NOMO-1 (cell line): ENCODE data around the gene SMYD3.

Experiments
- DNase-seq, 2 experiments: peaks; one replicate each; lab custom pipeline; 2025; ENCODE audit not compliant: unreplicated experiment in 2 of 2; lab: John Stamatoyannopoulos, UW

The SMYD3 gene

GRCh38 chr1:246220495-246221065 lies 286.5 kb downstream of the SMYD3 start:
- DNase-seq = no peak

- no peak for DNase-seq
These were observed 287.5 kb downstream of the SMYD3 start for GRCh38 chr1:246219508-246220030.

- no peak for DNase-seq
These were observed 288.4 kb downstream of the SMYD3 start for GRCh38 chr1:246218686-246219085.

- peak in 1 of 2 experiments; percentile 10 for DNase-seq
These were observed 290.2 kb downstream of the SMYD3 start for GRCh38 chr1:246216906-246217305.

GRCh38 chr1:246215510-246215903 lies 291.6 kb downstream of the SMYD3 start:
- DNase-seq = peak; percentile 31 to 56

GRCh38 chr1:246214708-246215509 lies 292.2 kb downstream of the SMYD3 start:
- DNase-seq = peak; percentile 75 to 99

- DNase-seq = no peak
These were observed 293.1 kb downstream of the SMYD3 start for GRCh38 chr1:246213947-246214346.

- DNase-seq = no peak
These were observed 293.6 kb downstream of the SMYD3 start for GRCh38 chr1:246213502-246213901.

- no peak for DNase-seq
These were observed 294.0 kb downstream of the SMYD3 start for GRCh38 chr1:246213036-246213435.

- DNase-seq = no peak
These were observed 295.1 kb downstream of the SMYD3 start for GRCh38 chr1:246212013-246212412.

- DNase-seq = peak in 1 of 2 experiments; percentile 10
These were observed 296.3 kb downstream of the SMYD3 start for GRCh38 chr1:246210756-246211155.

GRCh38 chr1:246208105-246208504 lies 299.0 kb downstream of the SMYD3 start:
- DNase-seq = no peak

- DNase-seq = no peak
These were observed 303.9 kb downstream of the SMYD3 start for GRCh38 chr1:246203180-246203579.

GRCh38 chr1:246200738-246201137 lies 306.3 kb downstream of the SMYD3 start:
- DNase-seq = no peak

GRCh38 chr1:246200225-246200624 lies 306.9 kb downstream of the SMYD3 start:
- DNase-seq = no peak

- no peak for DNase-seq
These were observed 307.9 kb downstream of the SMYD3 start for GRCh38 chr1:246199086-246199645.

- no peak for DNase-seq
These were observed 308.8 kb downstream of the SMYD3 start for GRCh38 chr1:246198115-246198816.

GRCh38 chr1:246197076-246197475 lies 310.0 kb downstream of the SMYD3 start:
- DNase-seq = no peak

GRCh38 chr1:246195296-246195695 lies 311.8 kb downstream of the SMYD3 start:
- DNase-seq = no peak

- DNase-seq = peak; percentile 42 to 46
These were observed 313.5 kb downstream of the SMYD3 start for GRCh38 chr1:246193537-246193936.

GRCh38 chr1:246189126-246189525 lies 318.0 kb downstream of the SMYD3 start:
- DNase-seq = no peak
